WTC11 (cell line): ENCODE results near the gene TMEM169. TPM values are rescaled to one million over a fixed set of nuclear protein-coding genes. Genes with fewer than 3 reads are reported as not detected.

Experiments used
- ATAC-seq: fragments of 200-7000 bp; cut with Tn5 transposase; 2 replicates; pipeline ENCODE4 v1.10.0; 2021; ENCODE audit warnings: mild to moderate bottlenecking, moderate library complexity
- CTCF ChIA-PET: fragments of 300-600 bp; sonication (Branson Sonifier 250); formaldehyde crosslinking; loops from one replicate; lab custom pipeline; 2021; ENCODE audit warnings: antibody characterized with exemption; lab: Charles Lee
- POLR2A ChIA-PET: fragments of 350-600 bp; sonication (Branson Sonifier 250); formaldehyde crosslinking; loops from one replicate; lab custom pipeline; 2021; ENCODE audit warnings: antibody characterized with exemption; lab: Charles Lee
- DNase-seq: peaks from one replicate; pipeline ENCODE4 v3.0.0; 2021; ENCODE audit warnings: low spot score
- H3K27ac Mint-ChIP-seq: 2 replicates; pipeline ENCODE4 v1.8.0; 2021; ENCODE audit warnings: mixed read lengths
- H3K27me3 Mint-ChIP-seq: 2 replicates; pipeline ENCODE4 v1.8.0; 2021; ENCODE audit warnings: low read depth, mild to moderate bottlenecking, moderate library complexity, mixed read lengths
- H3K36me3 Mint-ChIP-seq: 2 replicates; pipeline ENCODE4 v1.8.0; 2021; ENCODE audit warnings: mixed read lengths
- H3K4me1 Mint-ChIP-seq: 2 replicates; pipeline ENCODE4 v1.8.0; 2022; ENCODE audit warnings: mixed read lengths
- H3K4me3 Mint-ChIP-seq: 2 replicates; pipeline ENCODE4 v1.8.0; 2021; ENCODE audit warnings: mild to moderate bottlenecking, moderate library complexity, mixed read lengths
- H3K9me3 Mint-ChIP-seq: 2 replicates; pipeline ENCODE4 v1.8.0; 2021; ENCODE audit warnings: mixed read lengths
- ATF1 ChIP-seq: sonication (generic); formaldehyde crosslinking; IDR thresholded peaks from 2 replicates; pipeline ENCODE4 v1.8.1; 2023; ENCODE audit warnings: mild to moderate bottlenecking, moderate library complexity, missing genetic modification reagents
- ATF2 ChIP-seq: sonication (generic); formaldehyde crosslinking; IDR thresholded peaks from 2 replicates; pipeline ENCODE4 v1.8.1; 2022; ENCODE audit warnings: low read depth, missing genetic modification reagents, borderline replicate concordance
- CDX4 ChIP-seq: fragments of 250-450 bp; sonication (Bioruptor Pico); IDR thresholded peaks from 2 replicates; pipeline ENCODE4 v1.9.0; 2021; ENCODE audit warnings: moderate library complexity, mild to moderate bottlenecking, inconsistent platforms, borderline replicate concordance
- E2F1 ChIP-seq: sonication (generic); formaldehyde crosslinking; IDR thresholded peaks from 2 replicates; pipeline ENCODE4 v1.8.0; 2022; ENCODE audit warnings: mild to moderate bottlenecking, missing genetic modification reagents
- EMX1 ChIP-seq: fragments of 250-450 bp; sonication (Bioruptor Pico); IDR thresholded peaks from 2 replicates; pipeline ENCODE4 v1.8.0; 2021; ENCODE audit warnings: mild to moderate bottlenecking
- GABPB1 ChIP-seq: sonication (generic); formaldehyde crosslinking; IDR thresholded peaks from 2 replicates; pipeline ENCODE4 v1.8.1; 2023; ENCODE audit warnings: mild to moderate bottlenecking, missing genetic modification reagents
- GRHL2 ChIP-seq: fragments of 250-450 bp; sonication (Bioruptor Pico); IDR thresholded peaks from 2 replicates; pipeline ENCODE4 v1.8.0; 2022; ENCODE audit warnings: mild to moderate bottlenecking, moderate library complexity; ENCODE audit not compliant: insufficient replicate concordance, severe bottlenecking
- MXD4 ChIP-seq: fragments of 250-450 bp; sonication (Bioruptor Pico); IDR thresholded peaks from 2 replicates; pipeline ENCODE4 v1.8.0; 2021; ENCODE audit warnings: mild to moderate bottlenecking, moderate library complexity, borderline replicate concordance
- NFYB ChIP-seq: sonication (generic); formaldehyde crosslinking; conservative IDR thresholded peaks from 2 replicates; pipeline ENCODE4 v1.8.0; 2022; ENCODE audit warnings: low read depth, missing genetic modification reagents
- NR2C2 ChIP-seq: sonication (generic); formaldehyde crosslinking; IDR thresholded peaks from 2 replicates; pipeline ENCODE4 v1.8.0; 2022; ENCODE audit warnings: mild to moderate bottlenecking, missing genetic modification reagents
- PRDM15 ChIP-seq: sonication (generic); formaldehyde crosslinking; IDR thresholded peaks from 2 replicates; pipeline ENCODE4 v1.8.0; 2022; ENCODE audit warnings: missing genetic modification reagents
- SP1 ChIP-seq: sonication (generic); formaldehyde crosslinking; conservative IDR thresholded peaks from 2 replicates; pipeline ENCODE4 v1.8.1; 2022; ENCODE audit warnings: missing genetic modification reagents
- TEAD4 ChIP-seq: sonication (generic); formaldehyde crosslinking; IDR thresholded peaks from 2 replicates; pipeline ENCODE4 v1.8.0; 2022; ENCODE audit warnings: mild to moderate bottlenecking, missing genetic modification reagents
- TP53 ChIP-seq: sonication (generic); formaldehyde crosslinking; IDR thresholded peaks from 2 replicates; pipeline ENCODE4 v1.8.1; 2023; ENCODE audit warnings: mild to moderate bottlenecking, missing genetic modification reagents
- ZNF232 ChIP-seq: sonication (generic); formaldehyde crosslinking; IDR thresholded peaks from 2 replicates; pipeline ENCODE4 v1.8.0; 2022; ENCODE audit warnings: mild to moderate bottlenecking, missing genetic modification reagents
- total RNA-seq: library from RNA; stranded (reverse); gene quantifications from 3 replicates; pipeline ENCODE4 v1.2.3, GENCODE V29; 2021
- TF ChIP-seq, protein P1 (sequence below): fragments of 250-450 bp; sonication (Bioruptor Pico); conservative IDR thresholded peaks from 2 replicates; pipeline ENCODE4 v1.9.0; 2021; ENCODE audit warnings: mild to moderate bottlenecking
- TF ChIP-seq, protein P2 (sequence below): sonication (generic); formaldehyde crosslinking; IDR thresholded peaks from 2 replicates; pipeline ENCODE4 v1.8.0; 2023; ENCODE audit warnings: missing genetic modification reagents, mild to moderate bottlenecking, borderline replicate concordance

Gene TMEM169
- total RNA-seq, 1 experiment from 2014 or later, result 1.8 TPM

DNA sequence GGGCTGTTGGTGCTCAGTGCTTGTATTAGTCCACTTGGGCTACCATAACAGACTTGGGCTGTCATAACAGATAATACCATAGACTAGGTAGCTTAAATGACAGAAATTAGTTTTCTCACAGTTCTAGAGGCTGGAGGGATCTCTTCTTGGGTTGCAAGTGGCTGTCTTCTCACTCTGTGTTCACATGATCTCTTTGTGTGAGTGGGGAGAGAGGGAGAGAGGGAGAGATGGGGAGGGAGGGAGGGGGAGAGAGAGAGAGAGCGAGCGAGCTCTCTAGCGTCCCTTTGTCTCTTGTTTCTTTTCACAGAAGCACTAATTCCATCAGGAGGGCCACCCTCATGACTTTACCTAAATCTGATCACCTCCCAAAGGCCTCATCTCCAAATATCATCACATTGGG is 23.0 kb downstream of the TMEM169 start:
- CTCF ChIA-PET, result interaction anchor here (1.2 to 1.3 kb wide), 2 partner anchors 10 to 41 kb away, joined by 4 to 6 read pairs; no protein-coding TSS in a partner anchor
- no peak overlapping the region for H3K27ac Mint-ChIP-seq
- DNase-seq, result no peak
- no peak for ATAC-seq
- peaks cover 16% of the 10 kb centered on the region for H3K4me1 Mint-ChIP-seq
- TF ChIP-seq GABPB1 (CRISPR knock-in tag) (no peak), E2F1 (CRISPR knock-in tag) (no peak), TP53 (CRISPR knock-in tag) (no peak), MXD4 (no peak), TEAD4 (CRISPR knock-in tag) (no peak), NFYB (CRISPR knock-in tag) (no peak), CDX4 (CRISPR knock-in tag) (no peak), ZNF232 (CRISPR knock-in tag) (no peak), EMX1 (CRISPR knock-in tag) (no peak), NR2C2 (no peak), SP1 (CRISPR knock-in tag) (no peak), GRHL2 (CRISPR knock-in tag) (no peak), ATF1 (CRISPR knock-in tag) (no peak), PRDM15 (no peak), ATF2 (no peak)
- TF ChIP-seq, protein P1, sequence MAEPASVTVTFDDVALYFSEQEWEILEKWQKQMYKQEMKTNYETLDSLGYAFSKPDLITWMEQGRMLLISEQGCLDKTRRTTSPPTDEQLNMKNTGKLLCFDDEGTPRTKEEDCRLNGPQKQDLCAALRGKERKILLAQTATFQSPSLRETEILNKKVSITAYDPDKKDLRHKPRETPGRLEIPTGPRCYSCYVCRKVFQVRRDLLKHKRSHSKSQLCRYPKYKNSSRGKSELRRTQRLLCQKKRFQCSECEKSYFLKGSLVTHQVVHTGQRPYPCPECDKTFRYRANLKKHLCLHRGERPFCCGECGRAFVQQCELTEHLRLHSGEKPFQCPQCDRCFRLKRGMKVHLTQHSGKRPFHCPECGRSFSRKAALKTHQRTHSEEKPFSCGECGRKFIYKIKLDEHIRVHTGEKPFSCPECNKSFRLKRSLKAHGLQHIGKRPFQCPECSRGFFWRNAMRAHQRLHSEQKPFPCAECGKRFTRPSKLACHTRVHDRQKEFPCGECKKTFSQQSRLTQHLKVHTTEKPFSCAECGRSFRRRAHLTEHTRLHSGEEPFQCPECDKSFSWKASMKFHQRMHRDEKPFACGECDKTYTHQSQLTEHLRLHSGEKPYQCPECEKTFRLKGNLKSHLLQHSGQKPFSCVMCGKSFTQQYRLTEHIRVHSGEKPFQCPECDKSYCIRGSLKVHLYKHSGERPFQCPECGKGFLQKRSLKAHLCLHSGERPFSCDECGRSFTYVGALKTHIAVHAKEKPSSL (CRISPR knock-in tag), result no peak
- TF ChIP-seq, protein P2, sequence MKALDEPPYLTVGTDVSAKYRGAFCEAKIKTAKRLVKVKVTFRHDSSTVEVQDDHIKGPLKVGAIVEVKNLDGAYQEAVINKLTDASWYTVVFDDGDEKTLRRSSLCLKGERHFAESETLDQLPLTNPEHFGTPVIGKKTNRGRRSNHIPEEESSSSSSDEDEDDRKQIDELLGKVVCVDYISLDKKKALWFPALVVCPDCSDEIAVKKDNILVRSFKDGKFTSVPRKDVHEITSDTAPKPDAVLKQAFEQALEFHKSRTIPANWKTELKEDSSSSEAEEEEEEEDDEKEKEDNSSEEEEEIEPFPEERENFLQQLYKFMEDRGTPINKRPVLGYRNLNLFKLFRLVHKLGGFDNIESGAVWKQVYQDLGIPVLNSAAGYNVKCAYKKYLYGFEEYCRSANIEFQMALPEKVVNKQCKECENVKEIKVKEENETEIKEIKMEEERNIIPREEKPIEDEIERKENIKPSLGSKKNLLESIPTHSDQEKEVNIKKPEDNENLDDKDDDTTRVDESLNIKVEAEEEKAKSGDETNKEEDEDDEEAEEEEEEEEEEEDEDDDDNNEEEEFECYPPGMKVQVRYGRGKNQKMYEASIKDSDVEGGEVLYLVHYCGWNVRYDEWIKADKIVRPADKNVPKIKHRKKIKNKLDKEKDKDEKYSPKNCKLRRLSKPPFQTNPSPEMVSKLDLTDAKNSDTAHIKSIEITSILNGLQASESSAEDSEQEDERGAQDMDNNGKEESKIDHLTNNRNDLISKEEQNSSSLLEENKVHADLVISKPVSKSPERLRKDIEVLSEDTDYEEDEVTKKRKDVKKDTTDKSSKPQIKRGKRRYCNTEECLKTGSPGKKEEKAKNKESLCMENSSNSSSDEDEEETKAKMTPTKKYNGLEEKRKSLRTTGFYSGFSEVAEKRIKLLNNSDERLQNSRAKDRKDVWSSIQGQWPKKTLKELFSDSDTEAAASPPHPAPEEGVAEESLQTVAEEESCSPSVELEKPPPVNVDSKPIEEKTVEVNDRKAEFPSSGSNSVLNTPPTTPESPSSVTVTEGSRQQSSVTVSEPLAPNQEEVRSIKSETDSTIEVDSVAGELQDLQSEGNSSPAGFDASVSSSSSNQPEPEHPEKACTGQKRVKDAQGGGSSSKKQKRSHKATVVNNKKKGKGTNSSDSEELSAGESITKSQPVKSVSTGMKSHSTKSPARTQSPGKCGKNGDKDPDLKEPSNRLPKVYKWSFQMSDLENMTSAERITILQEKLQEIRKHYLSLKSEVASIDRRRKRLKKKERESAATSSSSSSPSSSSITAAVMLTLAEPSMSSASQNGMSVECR (CRISPR knock-in tag), result no peak
- H3K36me3 Mint-ChIP-seq, result 0 out of 2 replicates have a peak, but pooled peaks cover 1% of the 10 kb centered on the region
- H3K27me3 Mint-ChIP-seq, result no peaks in the 10 kb centered on the region; the same call in 1 of the 2 replicates
- no peaks in the 10 kb centered on the region for H3K9me3 Mint-ChIP-seq
- no peak overlapping the region for H3K4me3 Mint-ChIP-seq
- POLR2A ChIA-PET, result interaction anchor here (0.8 kb wide), 1 partner anchor 21 kb away, joined by 4 read pairs; no protein-coding TSS in a partner anchor
